GM19193 (cell line): ENCODE data around the gene S100A7A.

Experiments
- POLR2A ChIP-seq: IDR thresholded peaks from 4 replicates; pipeline ENCODE4 v1.6.1; 2011; ENCODE audit not compliant: insufficient read depth, insufficient read length; ENCODE audit errors: extremely low read depth

S100A7A gene

GRCh38 chr1:153431928-153432327 is 15.6 kb downstream of the S100A7A start:
- no peak for TF ChIP-seq POLR2A

DNA sequence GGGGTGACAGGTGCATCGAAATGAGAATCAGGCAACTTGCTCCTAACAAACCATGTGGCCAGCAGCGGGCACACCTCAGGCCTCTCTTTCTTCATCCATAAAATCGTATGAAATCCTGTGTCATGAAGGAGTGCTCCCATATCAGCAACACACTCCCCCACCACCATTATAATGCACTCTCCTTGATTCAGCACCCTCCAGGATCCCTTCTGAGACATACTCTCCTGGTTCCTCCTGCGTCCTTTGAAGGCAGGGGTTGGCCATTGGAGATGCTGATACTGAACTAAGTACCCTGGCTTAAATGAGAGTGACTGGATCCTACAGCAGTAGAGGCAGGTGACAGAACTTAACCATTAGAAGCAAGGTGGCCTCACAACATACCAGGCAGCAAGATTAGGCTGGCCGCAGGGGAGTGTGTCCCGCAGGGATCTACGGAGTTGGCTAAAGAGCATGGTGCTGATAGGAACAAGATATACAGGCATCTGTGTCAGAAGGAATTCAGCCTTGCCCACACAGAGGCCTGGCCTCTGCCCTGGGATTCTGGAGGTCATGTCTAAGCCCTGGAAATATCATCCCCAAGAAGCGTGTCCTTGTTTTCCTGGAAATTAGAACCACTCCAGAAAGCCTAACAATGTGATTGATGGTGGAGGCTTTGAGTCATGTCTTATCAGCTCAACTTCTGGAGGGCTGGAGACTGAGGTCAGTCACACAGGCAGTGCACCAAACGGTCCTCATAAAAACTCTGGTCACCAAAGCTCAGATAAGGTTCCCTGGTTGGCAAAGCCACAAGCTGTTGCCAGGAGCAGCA is 16.8 kb downstream of the S100A7A start:
- TF ChIP-seq POLR2A: no peak

- TF ChIP-seq POLR2A: no peak
Observed at GRCh38 chr1:153434746-153435455, 18.6 kb downstream of the S100A7A start.

DNA sequence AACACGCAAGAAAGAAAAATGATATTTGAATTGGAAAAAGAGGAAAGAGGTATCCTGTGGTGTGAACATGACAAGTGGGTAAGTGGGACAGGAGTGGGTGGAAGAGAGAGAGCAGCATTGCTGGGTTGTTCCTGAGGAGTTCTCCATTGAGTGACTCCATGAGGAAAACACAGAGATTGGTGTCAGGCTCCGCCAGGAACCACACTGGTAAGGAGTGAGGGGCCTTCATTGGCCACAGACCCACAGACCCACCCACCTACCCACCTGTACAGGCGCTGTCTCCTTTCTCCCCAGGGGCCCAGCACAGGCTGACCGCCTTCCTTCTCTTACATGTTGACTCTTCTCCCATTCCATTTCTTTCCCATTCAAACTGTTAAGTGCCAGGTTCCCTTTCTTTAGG is 20.9 kb downstream of the S100A7A start:
- TF ChIP-seq POLR2A: no peak

- no peak for TF ChIP-seq POLR2A
Observed at GRCh38 chr1:153438599-153438998, 22.3 kb downstream of the S100A7A start.

DNA sequence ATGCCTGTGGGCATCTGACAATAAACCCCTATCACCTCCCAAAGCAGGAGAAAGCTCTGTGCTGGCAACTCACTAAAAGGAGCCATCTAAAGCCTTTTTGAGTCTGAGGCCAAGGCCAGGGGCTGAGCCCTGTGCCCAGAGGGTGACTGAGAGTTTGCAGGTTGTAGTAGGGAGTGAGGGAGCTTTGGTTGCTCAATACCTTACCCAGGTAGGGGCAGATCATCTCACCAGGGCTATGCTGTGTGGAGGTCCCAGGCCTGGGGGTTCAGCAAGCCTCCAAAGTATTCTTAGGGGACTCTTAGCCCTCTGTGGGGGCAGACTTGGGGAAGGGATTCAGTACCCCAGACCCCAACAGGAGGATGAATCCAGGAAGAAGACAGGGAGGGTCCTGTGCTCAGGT is 23.0 kb downstream of the S100A7A start:
- no peak for TF ChIP-seq POLR2A

GRCh38 chr1:153441238-153441755 is 25.0 kb downstream of the S100A7A start:
- no peak for TF ChIP-seq POLR2A

- TF ChIP-seq POLR2A: no peak
Observed at GRCh38 chr1:153443486-153443885, 27.2 kb downstream of the S100A7A start.

DNA sequence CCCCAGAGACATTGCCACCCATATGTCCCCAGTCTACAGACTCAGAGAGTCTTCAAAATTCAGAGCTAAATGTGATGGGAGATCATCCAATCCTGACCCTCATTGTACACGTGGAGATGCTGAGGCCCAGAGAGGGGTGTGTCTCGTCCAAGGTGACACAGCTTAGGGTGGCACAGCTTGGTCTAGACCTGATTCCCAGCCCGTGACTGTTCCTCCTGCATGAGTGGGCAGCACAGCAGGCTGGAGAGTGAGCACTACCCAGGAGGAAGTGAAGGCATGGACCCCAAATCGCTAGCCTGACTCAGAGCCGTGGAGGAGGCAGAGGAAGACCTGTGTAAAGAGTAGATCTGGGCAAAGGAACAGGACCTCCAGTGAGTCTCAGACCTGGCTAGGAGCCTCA is 27.8 kb downstream of the S100A7A start:
- TF ChIP-seq POLR2A: no peak

DNA sequence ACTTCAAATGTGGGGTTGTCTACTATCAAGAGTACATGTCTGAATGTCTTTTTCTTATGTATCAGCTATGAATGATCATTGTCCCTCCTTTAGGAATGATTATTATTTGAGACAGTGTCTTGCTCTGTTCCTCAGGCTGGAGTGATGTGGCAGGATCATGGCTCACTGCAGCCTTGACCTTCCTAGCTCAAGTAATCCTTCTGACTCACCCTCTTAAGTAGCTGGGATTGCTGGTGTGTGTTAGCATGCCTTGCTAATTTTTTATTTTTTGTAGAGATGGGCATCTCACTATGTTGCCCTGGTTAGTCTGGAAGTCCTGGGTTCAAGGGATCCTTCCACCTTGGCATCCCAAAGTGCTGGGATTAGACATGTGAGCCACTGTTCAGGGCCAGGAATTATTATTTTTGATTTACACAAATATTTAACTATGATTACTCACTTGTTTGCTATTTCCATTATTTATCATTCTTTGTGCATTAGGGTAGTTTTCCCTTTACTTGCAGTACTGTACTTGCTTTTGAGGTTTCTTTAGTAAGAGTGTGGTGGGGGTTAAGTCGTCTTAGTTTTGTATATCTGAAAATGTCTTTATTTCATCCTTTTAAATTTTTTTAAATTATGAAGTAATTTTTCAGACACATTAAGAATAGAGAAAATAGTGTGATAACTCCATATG is 31.3 kb downstream of the S100A7A start:
- TF ChIP-seq POLR2A: no peak

DNA sequence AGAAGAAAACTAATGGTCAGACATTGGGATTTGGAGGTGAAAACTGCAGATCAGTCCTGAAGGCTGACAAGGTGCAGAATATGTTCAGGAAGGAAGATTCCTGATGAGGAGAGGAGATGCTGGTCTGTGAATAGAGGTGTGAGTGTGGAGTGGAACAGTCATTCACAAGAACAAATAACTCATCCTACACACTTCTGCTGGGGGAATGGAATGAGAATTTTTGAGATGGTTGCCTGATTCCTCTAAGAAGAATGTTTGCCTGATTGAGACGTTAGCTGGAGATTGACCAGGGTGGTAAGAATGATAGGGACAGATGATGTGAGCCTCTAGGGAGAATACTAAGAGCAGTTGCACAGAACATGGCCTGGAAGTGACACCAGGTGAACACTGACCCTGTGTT is 40.1 kb downstream of the S100A7A start:
- TF ChIP-seq POLR2A: no peak

- no peak for TF ChIP-seq POLR2A
Observed at GRCh38 chr1:153459655-153460054, 43.3 kb downstream of the S100A7A start.

GRCh38 chr1:153460551-153460950 is 44.2 kb downstream of the S100A7A start, which contains the start of gene S100A7:
Gene S100A7 (minus strand): TSS chr1:153460651. CDS start chr1:153459013, 1,638 bp downstream.
- TF ChIP-seq POLR2A: no peak

- TF ChIP-seq POLR2A: no peak
Observed at GRCh38 chr1:153465811-153466636, 49.7 kb downstream of the S100A7A start.
